Right lobe of liver (tissue), 6 donors: ENCODE results near the gene XAGE2. TPM values are rescaled to one million over a fixed set of nuclear protein-coding genes. Genes with fewer than 3 reads are reported as not detected.
"Not testable (repeated sequence)": the region's sequence is repeated elsewhere in the genome, so short reads cannot be mapped to it uniquely, and the experiment has no call there.

Experiments used
- ATAC-seq, 4 donors: fragments of 200-7000 bp; cut with Tn5 transposase; one replicate each; pipeline ENCODE4 v1.9.1; 2020; ENCODE audit warnings: mild to moderate bottlenecking in 4 of 4, moderate library complexity in 4 of 4
- DNase-seq, 3 donors: peaks; one replicate each; pipeline ENCODE4 v3.0.0-alpha.2; 2020
- H3K27ac ChIP-seq, 3 donors: fragments of 200-600 bp; one replicate each; pipeline ENCODE4 v1.8.0; 2022
- H3K27me3 ChIP-seq, 2 donors: fragments of 200-600 bp; one replicate each; pipeline ENCODE4 v1.8.0; 2022
- H3K36me3 ChIP-seq, 4 donors: fragments of 200-600 bp; sonication (generic) in 1 of 4; one replicate each; pipeline versions ENCODE4 v1.5.1 to v1.8.0; 2017 to 2022; ENCODE audit warnings: control low read depth in 1 of 4
- H3K4me1 ChIP-seq, 4 donors: fragments of 200-600 bp; sonication (generic) in 1 of 4; one replicate each; pipeline versions ENCODE4 v1.5.1 to v1.8.0; 2017 to 2022; ENCODE audit warnings: control low read depth in 1 of 4
- H3K4me3 ChIP-seq, 3 donors: fragments of 200-600 bp; one replicate each; pipeline ENCODE4 v1.8.0; 2022
- H3K9me3 ChIP-seq, 4 donors: fragments of 200-600 bp; sonication (generic) in 1 of 4; one replicate each; pipeline versions ENCODE4 v1.5.1 to v1.8.0; 2017 to 2022; ENCODE audit warnings: control low read depth in 1 of 4
- POLR2A ChIP-seq: fragments of 450-650 bp; IDR thresholded peaks from one replicate; pipeline ENCODE4 v1.6.1; 2017; ENCODE audit warnings: antibody characterized with exemption, mild to moderate bottlenecking
- WGBS: methylation state at CpG from one replicate; pipeline ENCODE4 v1.1.6; 2018; ENCODE audit warnings: low coverage, low lambda C conversion rate; ENCODE audit not compliant: insufficient coverage; ENCODE audit errors: missing lambda C conversion rate; 5-methylcytosine and 5-hydroxymethylcytosine counted together
- intact Hi-C, 2 donors: fragments of 100-400 bp; cut with DNase I; formaldehyde crosslinking; loops; one replicate each; pipeline versions ENCODE4 v1.11.2 to v1.14.1; 2022
- long read RNA-seq: library from polyadenylated mRNA; unstranded; transcript quantifications from one replicate; pipeline ENCODE4 v2.0.0, GENCODE V29; 2019
- total RNA-seq, 6 experiments: library from RNA; depleted of rRNA in 2 of 6; stranded (reverse); fragments of >200 nt in 2 of 6; fragmentation: NEBNext Ultra II Directional in 3 of 6; extraction: Animal tissue kit (Norgen Biotek cat#: 25700) in 3 of 6; gene quantifications; one replicate each; pipeline versions ENCODE4 v1.1.0 to v1.2.4, GENCODE V29; 2016 to 2023
- TF ChIP-seq, protein P1 (sequence below), 4 donors: fragments of 200-600 bp in 3 of 4; fragments of 450-650 bp in 1 of 4; IDR thresholded peaks; one replicate each; pipeline versions ENCODE4 v1.5.1 to v1.8.0; 2016 to 2022; ENCODE audit warnings: antibody characterized with exemption in 4 of 4, mild to moderate bottlenecking in 2 of 4
- donor health status: DM: no; HTN: yes; CAD: no.
- donor health status: DM: no; HTN: no; CAD: no.
- donor health status: DM: no; HTN: no; CAD: no.
- donor health status: DM: no; HTN: yes; CAD: no.
- donor health status: DM: no; HTN: yes; CAD: no.

Gene XAGE2, protein sequence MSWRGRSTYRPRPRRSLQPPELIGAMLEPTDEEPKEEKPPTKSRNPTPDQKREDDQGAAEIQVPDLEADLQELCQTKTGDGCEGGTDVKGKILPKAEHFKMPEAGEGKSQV
- total RNA-seq: not detected
- long read RNA-seq: 0 reads

DNA sequence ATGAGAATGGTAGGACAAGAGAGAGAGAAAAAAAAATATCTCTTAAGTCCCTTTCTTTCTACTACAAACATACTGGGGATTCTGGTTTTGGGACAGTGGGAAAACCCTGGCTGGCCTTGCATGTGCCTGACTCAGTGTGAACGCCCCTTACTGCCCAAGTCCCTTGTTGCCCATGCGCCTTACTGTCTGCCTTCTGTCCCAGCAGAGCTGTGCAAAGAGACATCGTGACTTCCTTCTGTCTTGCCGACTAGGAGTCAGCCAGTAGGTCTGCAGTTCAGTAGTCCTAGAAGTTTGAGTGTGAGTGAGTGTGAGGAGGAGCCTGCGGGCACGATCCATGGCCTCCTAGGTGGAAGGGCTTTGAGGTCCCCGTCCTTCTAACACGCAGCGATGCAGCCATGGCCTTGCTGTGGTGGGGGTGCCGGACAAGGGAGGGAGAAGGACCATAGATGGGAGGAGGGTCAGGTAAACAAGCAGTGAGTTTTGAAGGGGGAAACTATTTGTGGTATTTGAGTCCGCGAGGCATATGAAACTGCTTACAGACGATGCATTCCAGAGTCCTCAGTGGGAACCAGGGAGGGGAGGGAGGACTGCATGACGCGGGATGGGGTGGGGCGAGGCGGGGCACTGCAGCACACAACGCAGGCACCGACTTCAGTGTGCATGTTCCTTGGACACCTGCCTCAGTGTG is at the start of gene XAGE2:
Gene XAGE2, plus strand, starts transcription at position 654 of the 688 bp plus-strand sequence. CDS start 994 bp downstream, outside the sequence.
- no peak within 1 kb of the TSS for H3K4me3 ChIP-seq
- 65% methylated on average over 12 of the region's 19 CpGs for WGBS
- ATAC-seq (no peak), DNase-seq (no peak)
- no peak within 1 kb of the TSS for H3K27ac ChIP-seq
- intact Hi-C loops: no loop called here
- TF ChIP-seq, protein P1, sequence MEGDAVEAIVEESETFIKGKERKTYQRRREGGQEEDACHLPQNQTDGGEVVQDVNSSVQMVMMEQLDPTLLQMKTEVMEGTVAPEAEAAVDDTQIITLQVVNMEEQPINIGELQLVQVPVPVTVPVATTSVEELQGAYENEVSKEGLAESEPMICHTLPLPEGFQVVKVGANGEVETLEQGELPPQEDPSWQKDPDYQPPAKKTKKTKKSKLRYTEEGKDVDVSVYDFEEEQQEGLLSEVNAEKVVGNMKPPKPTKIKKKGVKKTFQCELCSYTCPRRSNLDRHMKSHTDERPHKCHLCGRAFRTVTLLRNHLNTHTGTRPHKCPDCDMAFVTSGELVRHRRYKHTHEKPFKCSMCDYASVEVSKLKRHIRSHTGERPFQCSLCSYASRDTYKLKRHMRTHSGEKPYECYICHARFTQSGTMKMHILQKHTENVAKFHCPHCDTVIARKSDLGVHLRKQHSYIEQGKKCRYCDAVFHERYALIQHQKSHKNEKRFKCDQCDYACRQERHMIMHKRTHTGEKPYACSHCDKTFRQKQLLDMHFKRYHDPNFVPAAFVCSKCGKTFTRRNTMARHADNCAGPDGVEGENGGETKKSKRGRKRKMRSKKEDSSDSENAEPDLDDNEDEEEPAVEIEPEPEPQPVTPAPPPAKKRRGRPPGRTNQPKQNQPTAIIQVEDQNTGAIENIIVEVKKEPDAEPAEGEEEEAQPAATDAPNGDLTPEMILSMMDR (IDR thresholded peaks at IDR 0.05): no peak
- TF ChIP-seq POLR2A: no peak
- no peaks in the 10 kb centered on the region for H3K27me3 ChIP-seq
- no peaks in the 10 kb centered on the region for H3K36me3 ChIP-seq
- H3K9me3 ChIP-seq: no peaks in the 10 kb centered on the region
- H3K4me1 ChIP-seq: no peaks in the 10 kb centered on the region

- intact Hi-C loops: no loop called here
- no peaks in the 10 kb centered on the region for H3K36me3 ChIP-seq
- no peak overlapping the region for H3K27ac ChIP-seq
- H3K4me1 ChIP-seq: no peaks in the 10 kb centered on the region
- no peak for ATAC-seq
- DNase-seq: no peak
- WGBS: 40% methylated on average over 4 of the region's 4 CpGs
- TF ChIP-seq, protein P1 (IDR thresholded peaks at IDR 0.05): no peak
- no peak for TF ChIP-seq POLR2A
- no peak overlapping the region for H3K4me3 ChIP-seq
- H3K27me3 ChIP-seq: peaks cover 0 to 4% of the 10 kb centered on the region in 2 donors
- H3K9me3 ChIP-seq: peaks cover 0 to 3% (median 0%) of the 10 kb centered on the region in 4 donors
These were observed 31.4 kb upstream of the XAGE2 start for GRCh38 chrX:52337410-52337809.

DNA sequence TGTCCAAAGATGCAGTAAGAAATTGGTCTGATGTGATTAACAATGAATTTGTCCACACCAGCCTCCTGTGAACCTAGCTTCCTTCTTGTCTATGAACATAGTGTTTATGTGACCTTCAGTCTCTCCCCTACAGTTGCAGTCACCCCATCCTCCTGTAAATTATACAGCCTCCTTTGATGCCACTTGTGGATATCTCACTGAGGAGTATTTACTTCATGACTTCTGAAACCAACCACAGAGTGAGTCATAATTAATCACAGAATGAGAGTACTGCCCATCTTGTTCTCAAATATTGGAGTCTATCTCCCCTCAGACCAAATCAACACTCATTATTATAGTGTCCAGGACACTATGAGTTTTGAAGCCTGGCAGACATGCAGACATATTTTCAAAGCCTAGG is 27.3 kb upstream of the XAGE2 start:
- H3K4me1 ChIP-seq: no peaks in the 10 kb centered on the region
- H3K27me3 ChIP-seq: no peaks in the 10 kb centered on the region
- no peaks in the 10 kb centered on the region for H3K9me3 ChIP-seq
- H3K36me3 ChIP-seq: no peaks in the 10 kb centered on the region
- no peak overlapping the region for H3K4me3 ChIP-seq
- no peak for DNase-seq
- H3K27ac ChIP-seq: no peak overlapping the region
- intact Hi-C loops: no loop called here
- ATAC-seq: no peak
- TF ChIP-seq, protein P1 (IDR thresholded peaks at IDR 0.05): no peak
- no peak for TF ChIP-seq POLR2A

DNA sequence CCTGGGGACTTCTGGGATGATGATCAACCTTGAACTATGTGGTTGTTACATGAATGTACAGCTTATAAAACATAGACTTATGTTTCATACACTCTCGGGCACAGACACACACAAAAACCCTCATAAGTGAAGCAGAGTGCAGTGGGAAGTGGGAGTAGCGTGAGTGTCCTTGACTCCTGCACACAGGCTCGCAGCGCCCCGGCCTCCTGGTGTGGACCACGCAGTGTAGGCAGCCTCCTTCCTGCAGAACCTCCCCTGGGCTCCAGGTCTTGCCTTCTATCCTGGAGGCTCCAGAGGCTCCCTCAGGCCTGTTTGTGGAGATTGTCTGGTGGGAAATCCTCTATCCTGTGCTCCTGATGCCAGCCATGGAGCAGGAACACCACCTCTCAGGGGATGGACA is 25.7 kb upstream of the XAGE2 start:
- H3K4me3 ChIP-seq, H3K36me3 ChIP-seq, H3K9me3 ChIP-seq, H3K27ac ChIP-seq, H3K4me1 ChIP-seq, ATAC-seq, H3K27me3 ChIP-seq, DNase-seq, intact Hi-C loops: not testable (repeated sequence)
- WGBS: 41% methylated on average over 2 of the region's 6 CpGs

DNA sequence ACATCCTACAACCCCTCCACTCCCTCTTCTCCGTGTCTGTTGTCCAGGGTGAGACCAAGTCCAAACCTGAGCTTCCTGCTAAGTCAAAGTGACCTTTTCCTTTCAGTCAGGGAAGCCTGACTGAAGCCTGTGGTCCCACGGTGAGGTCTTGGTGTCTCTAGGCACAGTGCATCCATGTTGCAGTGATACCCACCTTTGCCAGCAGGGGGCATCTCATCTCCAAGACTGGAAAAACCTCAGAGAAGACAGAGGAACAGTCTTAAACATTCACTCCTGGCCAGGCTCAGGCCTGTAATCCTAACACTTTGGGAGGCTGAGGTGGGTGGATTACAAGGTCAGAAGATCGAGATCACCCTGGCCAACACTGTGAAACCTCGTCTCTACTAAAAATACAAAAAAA is 23.4 kb upstream of the XAGE2 start:
- H3K4me1 ChIP-seq, H3K9me3 ChIP-seq, H3K27me3 ChIP-seq, intact Hi-C loops, H3K4me3 ChIP-seq, H3K36me3 ChIP-seq, H3K27ac ChIP-seq: not testable (repeated sequence)
- TF ChIP-seq, protein P1 (IDR thresholded peaks at IDR 0.05): peak; percentile 40 to 56 (median 48)
- DNase-seq: peak in 2 of 3 donors; percentile 34 to 50
- ATAC-seq: peak; percentile 42 to 69 (median 54)
- 15% methylated on average over 4 of the region's 4 CpGs for WGBS
